Gastroesophageal sphincter (tissue), 3 donors: ENCODE data around the gene B4GALT5.
"Not testable (repeated sequence)": the region's sequence is repeated elsewhere in the genome, so short reads cannot be mapped to it uniquely, and the experiment has no call there.

Experiments
- CTCF ChIP-seq, 4 experiments: fragments of 200-600 bp in 2 of 4; fragments of 450-650 bp in 2 of 4; sonication (generic) in 1 of 4; IDR thresholded peaks; one replicate each; pipeline ENCODE4 v1.5.1; 2017 to 2019; ENCODE audit warnings: antibody characterized with exemption in 4 of 4, mild to moderate bottlenecking in 2 of 4, moderate library complexity in 2 of 4
- POLR2AphosphoS5 ChIP-seq: sonication (generic); formaldehyde crosslinking; IDR thresholded peaks from one replicate; pipeline ENCODE4 v1.6.1; 2017; ENCODE audit warnings: antibody characterized with exemption

- not testable (repeated sequence) for TF ChIP-seq POLR2AphosphoS5; CTCF (IDR thresholded peaks at IDR 0.05)
Measured at GRCh38 chr20:49705893-49706292, 7.8 kb downstream of the B4GALT5 start.
